PC-9 (cell line): Measurements from ENCODE around the gene LPIN2. TPM values are rescaled to one million over a fixed set of nuclear protein-coding genes. Genes with fewer than 3 reads are reported as not detected.

Source experiments
- BruUV-seq: library from RNA; stranded (reverse); fragments of 400-500 nt; replicated peaks from 2 replicates; lab custom pipeline; 2021; lab: Mats Ljungman, UMichigan
- CTCF ChIA-PET: fragments of 300-600 bp; sonication (Branson Sonifier 250); formaldehyde crosslinking; loops from one replicate; lab custom pipeline; 2022; ENCODE audit warnings: antibody characterized with exemption; lab: Charles Lee
- POLR2A ChIA-PET: fragments of 300-600 bp; sonication (Branson Sonifier 250); formaldehyde crosslinking; loops from one replicate; lab custom pipeline; 2022; ENCODE audit warnings: antibody characterized with exemption; ENCODE audit not compliant: unreplicated experiment; lab: Charles Lee
- DNase-seq, 2 experiments: peaks; one replicate each; pipeline versions ENCODE4 v3.0.0 to v3.0.0-alpha.2; 2015 to 2022; ENCODE audit warnings: mixed read lengths in 1 of 2
- H2AFZ ChIP-seq: fragments of 200-600 bp; sonication (generic); 2 replicates; pipeline ENCODE4 v1.8.1; 2017; ENCODE audit warnings: antibody characterized with exemption
- H3F3A ChIP-seq: fragments of 200-600 bp; sonication (generic); 2 replicates; pipeline ENCODE4 v1.8.1; 2017; ENCODE audit warnings: antibody characterized with exemption, mild to moderate bottlenecking, low read depth; ENCODE audit not compliant: insufficient read depth
- H3K27ac ChIP-seq: fragments of 200-600 bp; sonication (generic); 2 replicates; pipeline ENCODE4 v1.6.1; 2016; ENCODE audit warnings: mixed run types
- H3K27me3 ChIP-seq: fragments of 200-600 bp; sonication (generic); 2 replicates; pipeline ENCODE4 v1.6.1; 2016; ENCODE audit warnings: low read depth, mixed run types; ENCODE audit not compliant: insufficient read depth
- H3K36me3 ChIP-seq: fragments of 200-600 bp; sonication (generic); 2 replicates; pipeline ENCODE4 v1.6.1; 2016; ENCODE audit warnings: low read depth, mixed run types
- H3K4me1 ChIP-seq: fragments of 200-600 bp; sonication (generic); replicated peaks from 2 replicates; pipeline ENCODE4 v1.6.1; 2016; ENCODE audit warnings: mixed run types; ENCODE audit not compliant: insufficient read depth
- H3K4me2 ChIP-seq: fragments of 200-600 bp; sonication (generic); 2 replicates; pipeline ENCODE4 v1.6.1; 2017; ENCODE audit warnings: mixed run types
- H3K4me3 ChIP-seq: fragments of 200-600 bp; sonication (generic); 2 replicates; pipeline ENCODE4 v1.6.1; 2016; ENCODE audit warnings: mixed run types
- H3K79me2 ChIP-seq: fragments of 200-600 bp; sonication (generic); 2 replicates; pipeline ENCODE4 v1.6.1; 2017; ENCODE audit warnings: low read depth, mixed run types
- H3K9me2 ChIP-seq: fragments of 200-600 bp; sonication (generic); 2 replicates; pipeline ENCODE4 v1.8.1; 2017; ENCODE audit warnings: mild to moderate bottlenecking; ENCODE audit not compliant: insufficient read depth
- H3K9me3 ChIP-seq: fragments of 200-600 bp; sonication (generic); 2 replicates; pipeline ENCODE4 v1.8.1; 2016; ENCODE audit warnings: low read depth; ENCODE audit not compliant: insufficient read depth
- H4K20me1 ChIP-seq: fragments of 200-600 bp; sonication (generic); 2 replicates; pipeline ENCODE4 v1.8.1; 2017; ENCODE audit not compliant: insufficient read depth
- CTCF ChIP-seq: fragments of 200-600 bp; sonication (generic); conservative IDR thresholded peaks from 2 replicates; pipeline ENCODE4 v1.6.1; 2017; ENCODE audit warnings: mixed run types, antibody characterized with exemption, mild to moderate bottlenecking, moderate library complexity
- EZH2 ChIP-seq: fragments of 200-600 bp; sonication (generic); IDR thresholded peaks from 2 replicates; pipeline ENCODE4 v1.8.0; 2017; ENCODE audit warnings: antibody characterized with exemption, low read depth
- intact Hi-C: fragments of 100-400 bp; cut with micrococcal nuclease; formaldehyde crosslinking; loops from one replicate; pipeline ENCODE4 v1.10.0; 2022; ENCODE audit not compliant: unreplicated experiment
- total RNA-seq: library from RNA; stranded (reverse); gene quantifications from 2 replicates; pipeline ENCODE4 v1.2.3, GENCODE V29; 2021

Gene LPIN2
- total RNA-seq, 1 experiment from 2014 or later = 15.0 TPM

DNA sequence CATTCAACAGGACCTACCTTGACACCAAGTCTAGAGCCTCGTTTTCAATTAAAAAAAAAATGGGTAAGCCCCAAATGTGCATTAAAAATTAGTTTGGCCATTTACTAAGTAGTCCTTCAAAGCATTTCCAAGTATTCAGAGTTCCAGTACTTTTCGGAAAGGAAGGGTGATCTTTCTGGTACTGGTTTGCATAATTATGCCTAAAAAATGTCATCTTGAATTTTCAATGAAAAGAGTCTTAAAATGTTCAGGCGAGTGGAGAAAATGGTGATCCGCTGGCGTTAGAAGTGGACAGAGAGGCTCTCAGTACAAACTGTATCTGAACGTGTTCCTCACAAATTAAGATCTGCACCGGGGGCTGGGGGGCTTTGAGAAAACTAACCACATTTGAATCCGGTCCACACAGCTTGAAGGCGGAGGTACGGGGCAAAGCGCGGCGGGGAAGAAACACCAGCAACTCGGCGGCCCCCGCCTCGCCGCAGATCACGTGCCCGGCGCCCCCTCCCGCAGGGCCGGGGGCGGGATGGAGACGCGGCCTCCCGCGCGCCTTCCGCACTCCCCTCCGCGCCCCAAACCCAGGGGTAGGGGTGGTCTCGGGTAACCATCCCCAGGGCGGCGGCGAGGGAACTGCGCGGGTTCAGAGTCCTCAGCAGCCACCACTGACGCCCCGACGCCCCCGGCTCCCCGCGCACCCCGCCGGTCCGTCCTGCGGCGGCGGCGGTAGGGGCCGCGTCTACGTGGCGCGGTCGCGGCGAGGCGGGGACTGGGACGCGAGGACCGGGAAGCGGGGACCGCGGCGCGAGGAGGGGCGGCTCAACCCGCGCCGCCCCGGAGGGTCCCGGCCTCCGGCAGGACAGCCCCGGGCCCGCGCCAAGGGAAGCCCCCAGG is 564 bp downstream of the LPIN2 start:
- intact Hi-C loops = loop anchor here (1.0 to 5.0 kb wide), 3 partner anchors 140 to 435 kb away; no protein-coding TSS in a partner anchor
- no peaks in the 10 kb centered on the region for H3K9me2 ChIP-seq
- no peaks in the 10 kb centered on the region; the same call in 1 of the 2 replicates for H4K20me1 ChIP-seq
- DNase-seq = no peak
- peak overlapping the region; percentile 77 for H3K4me3 ChIP-seq
- peaks cover 42% of the 10 kb centered on the region for H3K79me2 ChIP-seq
- BruUV-seq = no TSS peak
- CTCF ChIA-PET = interaction anchor here (0.6 kb wide), 2 partner anchors 42 to 239 kb away, joined by 4 to 5 read pairs; no protein-coding TSS in a partner anchor
- TF ChIP-seq CTCF (no peak), EZH2 (no peak)
- H3K4me2 ChIP-seq = peak overlapping the region; percentile 74
- POLR2A ChIA-PET = no interaction called here
- H3K27me3 ChIP-seq = no peaks in the 10 kb centered on the region
- H2AFZ ChIP-seq = peak overlapping the region; percentile 78
- no peaks in the 10 kb centered on the region for H3K9me3 ChIP-seq
- peak overlapping the region; percentile 27; the same call in 1 of the 2 replicates for H3K27ac ChIP-seq
- peaks cover 36% of the 10 kb centered on the region for H3F3A ChIP-seq
- peaks cover 49% of the 10 kb centered on the region for H3K4me1 ChIP-seq
- H3K36me3 ChIP-seq = 0 out of 2 replicates have a peak, but pooled peaks cover 7% of the 10 kb centered on the region

GRCh38 chr18:3010086-3010485 is 2.9 kb downstream of the LPIN2 start:
- Histone ChIP-seq H2AFZ (no peak overlapping the region), H3K27ac (no peak overlapping the region), H3K9me3 (no peaks in the 10 kb centered on the region), H3K9me2 (no peaks in the 10 kb centered on the region), H3K4me3 (no peak overlapping the region), H3K4me1 (peaks cover 27% of the 10 kb centered on the region), H4K20me1 (no peaks in the 10 kb centered on the region; the same call in 1 of the 2 replicates), H3K4me2 (no peak overlapping the region), H3K79me2 (peaks cover 53% of the 10 kb centered on the region), H3K27me3 (no peaks in the 10 kb centered on the region), H3F3A (peaks cover 27% of the 10 kb centered on the region), H3K36me3 (0 out of 2 replicates have a peak, but pooled peaks cover 14% of the 10 kb centered on the region)
- no TSS peak for BruUV-seq
- TF ChIP-seq EZH2 = no peak
- no peak for TF ChIP-seq CTCF
- CTCF ChIA-PET = no interaction called here
- POLR2A ChIA-PET = no interaction called here
- intact Hi-C loops = loop anchor here (5.0 kb wide), 2 partner anchors 142 to 437 kb away; no protein-coding TSS in a partner anchor
- DNase-seq = no peak

- H3K9me2 ChIP-seq = no peaks in the 10 kb centered on the region
- no peak overlapping the region for H2AFZ ChIP-seq
- 0 out of 2 replicates have a peak, but pooled peaks cover 22% of the 10 kb centered on the region for H3K36me3 ChIP-seq
- 0 out of 2 replicates have a peak, but pooled peaks cover 4% of the 10 kb centered on the region for H3K9me3 ChIP-seq
- no peaks in the 10 kb centered on the region for H3K27me3 ChIP-seq
- H3F3A ChIP-seq = peaks cover 13% of the 10 kb centered on the region; the same call in 1 of the 2 replicates
- ChIA-PET POLR2A (no interaction called here), CTCF (interaction anchor here (0.6 kb wide), 1 partner anchor 65 kb away, joined by 9 read pairs; no protein-coding TSS in a partner anchor)
- TF ChIP-seq CTCF = no peak
- no peak for TF ChIP-seq EZH2
- no peak for DNase-seq
- BruUV-seq = no TSS peak
- intact Hi-C loops = no loop called here
- no peak overlapping the region for H3K27ac ChIP-seq
- H3K4me3 ChIP-seq = no peak overlapping the region
- no peaks in the 10 kb centered on the region; the same call in 1 of the 2 replicates for H4K20me1 ChIP-seq
- H3K4me2 ChIP-seq = no peak overlapping the region
- H3K79me2 ChIP-seq = peaks cover 57% of the 10 kb centered on the region
- peaks cover 23% of the 10 kb centered on the region for H3K4me1 ChIP-seq
Observed at GRCh38 chr18:3008541-3008940, 4.4 kb downstream of the LPIN2 start.
